Tibial nerve (tissue), 4 donors: Measurements from ENCODE around the gene FOXF1. TPM values are rescaled to one million over a fixed set of nuclear protein-coding genes. Genes with fewer than 3 reads are reported as not detected.

Experiments used
- DNase-seq, 2 donors: peaks; one replicate each; pipeline ENCODE4 v3.0.0-alpha.2; 2019; ENCODE audit warnings: low spot score in 2 of 2
- H3K27ac ChIP-seq, 4 donors: fragments of 200-600 bp; sonication (generic) in 3 of 4; one replicate each; pipeline ENCODE4 v1.5.1; 2017 to 2019; ENCODE audit warnings: mild to moderate bottlenecking in 1 of 4
- H3K27me3 ChIP-seq, 2 donors: fragments of 200-600 bp; sonication (generic) in 1 of 2; one replicate each; pipeline versions ENCODE4 v1.5.1 to v1.6.0; 2017 to 2019
- H3K36me3 ChIP-seq, 3 donors: fragments of 200-600 bp; sonication (generic); one replicate each; pipeline ENCODE4 v1.5.1; 2018 to 2019
- H3K4me1 ChIP-seq, 4 donors: fragments of 200-600 bp; sonication (generic) in 3 of 4; one replicate each; pipeline ENCODE4 v1.5.1; 2017 to 2019
- H3K4me3 ChIP-seq, 4 donors: fragments of 200-600 bp; sonication (generic) in 3 of 4; one replicate each; pipeline ENCODE4 v1.5.1; 2017 to 2019; ENCODE audit warnings: mild to moderate bottlenecking in 1 of 4, moderate library complexity in 1 of 4
- H3K9me3 ChIP-seq, 4 donors: fragments of 200-600 bp; sonication (generic) in 3 of 4; one replicate each; pipeline ENCODE4 v1.5.1; 2017 to 2019
- CTCF ChIP-seq, 5 experiments: fragments of 200-600 bp in 3 of 5; fragments of 450-650 bp in 2 of 5; sonication (generic) in 3 of 5; IDR thresholded peaks; one replicate each; pipeline ENCODE4 v1.5.1; 2016 to 2019; ENCODE audit warnings: antibody characterized with exemption in 5 of 5, mild to moderate bottlenecking in 3 of 5, moderate library complexity in 2 of 5
- EP300 ChIP-seq, 2 donors: sonication (generic); formaldehyde crosslinking; IDR thresholded peaks; one replicate each; pipeline ENCODE4 v1.6.1; 2017; ENCODE audit warnings: antibody characterized with exemption in 2 of 2, mild to moderate bottlenecking in 1 of 2
- POLR2A ChIP-seq, 2 donors: fragments of 450-650 bp; IDR thresholded peaks; one replicate each; pipeline ENCODE4 v1.6.1; 2017; ENCODE audit warnings: antibody characterized with exemption in 2 of 2, mild to moderate bottlenecking in 2 of 2, moderate library complexity in 2 of 2
- WGBS, 2 donors: methylation state at CpG; one replicate each; pipeline ENCODE4 v1.1.5; 2018; 5-methylcytosine and 5-hydroxymethylcytosine counted together
- total RNA-seq, 4 donors: library from RNA; depleted of rRNA; stranded (reverse); fragments of >200 nt; gene quantifications; one replicate each; pipeline ENCODE4 v1.1.0, GENCODE V29; 2016

The FOXF1 gene
- total RNA-seq, 4 donors from 2014 or later, result 0.21 TPM; not detected in 3

- Histone ChIP-seq H3K27ac (no peak overlapping the region), H3K27me3 (peaks cover 8 to 98% of the 10 kb centered on the region in 2 donors)
These were observed 9.4 kb upstream of the FOXF1 start for GRCh38 chr16:86500708-86501510.

GRCh38 chr16:86501989-86502855 lies 8.1 kb upstream of the FOXF1 start:
- Histone ChIP-seq H3K9me3 (no peaks in the 10 kb centered on the region), H3K27ac (no peak overlapping the region), H3K4me1 (peaks cover 0 to 56% (median 10%) of the 10 kb centered on the region in 4 donors), H3K36me3 (no peaks in the 10 kb centered on the region), H3K4me3 (no peak overlapping the region), H3K27me3 (peaks cover 8 to 98% of the 10 kb centered on the region in 2 donors)
- DNase-seq, result no peak
- WGBS, 2 donors, result 7 to 8% methylated on average over 19 of the region's 19 CpGs
- TF ChIP-seq CTCF (IDR thresholded peaks at IDR 0.05) (no peak), EP300 (IDR thresholded peaks at IDR 0.05) (no peak), POLR2A (IDR thresholded peaks at IDR 0.05) (no peak)

More at GRCh38 chr16:86500708-86501510, 9.4 kb upstream of the FOXF1 start:
- no peaks in the 10 kb centered on the region for H3K36me3 ChIP-seq
- no peaks in the 10 kb centered on the region for H3K9me3 ChIP-seq
- no peak for DNase-seq
- H3K4me1 ChIP-seq, result peaks cover 0 to 57% (median 11%) of the 10 kb centered on the region in 4 donors
- no peak overlapping the region for H3K4me3 ChIP-seq
- TF ChIP-seq POLR2A (IDR thresholded peaks at IDR 0.05), result no peak
- TF ChIP-seq EP300 (IDR thresholded peaks at IDR 0.05), result no peak
- no peak for TF ChIP-seq CTCF (IDR thresholded peaks at IDR 0.05)
- 3 to 5% methylated on average over 11 to 13 of the region's 13 CpGs for WGBS, 2 donors

GRCh38 chr16:86502856-86503748 lies 7.2 kb upstream of the FOXF1 start:
- no peak for DNase-seq
- Histone ChIP-seq H3K9me3 (no peaks in the 10 kb centered on the region), H3K27ac (no peak overlapping the region), H3K4me1 (peaks cover 0 to 56% (median 11%) of the 10 kb centered on the region in 4 donors), H3K27me3 (peaks cover 8 to 98% of the 10 kb centered on the region in 2 donors), H3K36me3 (no peaks in the 10 kb centered on the region), H3K4me3 (no peak overlapping the region)
- 10 to 11% methylated on average over 22 of the region's 22 CpGs for WGBS, 2 donors
- TF ChIP-seq CTCF (IDR thresholded peaks at IDR 0.05) (no peak), POLR2A (IDR thresholded peaks at IDR 0.05) (no peak), EP300 (IDR thresholded peaks at IDR 0.05) (no peak)

- no peak for DNase-seq
- Histone ChIP-seq H3K4me3 (no peak overlapping the region), H3K9me3 (no peaks in the 10 kb centered on the region), H3K27ac (no peak overlapping the region), H3K36me3 (no peaks in the 10 kb centered on the region), H3K27me3 (peaks cover 8 to 98% of the 10 kb centered on the region in 2 donors), H3K4me1 (peaks cover 0 to 56% (median 16%) of the 10 kb centered on the region in 4 donors)
- no peak for TF ChIP-seq POLR2A (IDR thresholded peaks at IDR 0.05)
- TF ChIP-seq CTCF (IDR thresholded peaks at IDR 0.05), result no peak
- TF ChIP-seq EP300 (IDR thresholded peaks at IDR 0.05), result no peak
- WGBS, 2 donors, result 8 to 10% methylated on average over 6 of the region's 6 CpGs
These were observed 6.5 kb upstream of the FOXF1 start for GRCh38 chr16:86503830-86504229.
